ENCODE measurements around the gene RYK.

Gene RYK

GRCh38 chr3:134253475-134254226 is 3.0 kb upstream of the RYK start:
- DNase-seq (ENCODE audit: low read depth, low spot score): no peak
- Histone ChIP-seq H3K4me1 (ENCODE audit: control insufficient read depth, insufficient read depth, low read length) (peaks cover 3% of the 10 kb centered on the region), H3K27ac (ENCODE audit: low read length) (no peak overlapping the region), H3K27me3 (ENCODE audit: control insufficient read depth, insufficient read depth, low read length) (no peaks in the 10 kb centered on the region), H3K4me3 (ENCODE audit: low read length) (no peak overlapping the region), H3K9me3 (ENCODE audit: control insufficient read depth, insufficient read depth, low read length) (no peaks in the 10 kb centered on the region), H3K36me3 (ENCODE audit: control insufficient read depth, insufficient read depth, low read length) (no peaks in the 10 kb centered on the region)
- no CpG with 5 or more reads among the region's 1 CpG for WGBS (ENCODE audit: insufficient coverage, insufficient read length)

GRCh38 chr3:134252766-134253165 is 2.1 kb upstream of the RYK start:
- no peak overlapping the region for H3K4me3 ChIP-seq (ENCODE audit: low read length)
- DNase-seq (ENCODE audit: low read depth, low spot score): no peak
- H3K27me3 ChIP-seq (ENCODE audit: control insufficient read depth, insufficient read depth, low read length): no peaks in the 10 kb centered on the region
- H3K9me3 ChIP-seq (ENCODE audit: control insufficient read depth, insufficient read depth, low read length): no peaks in the 10 kb centered on the region
- no peaks in the 10 kb centered on the region for H3K36me3 ChIP-seq (ENCODE audit: control insufficient read depth, insufficient read depth, low read length)
- no CpG with 5 or more reads among the region's 7 CpGs for WGBS (ENCODE audit: insufficient coverage, insufficient read length)
- no peak overlapping the region for H3K27ac ChIP-seq (ENCODE audit: low read length)
- peaks cover 3% of the 10 kb centered on the region for H3K4me1 ChIP-seq (ENCODE audit: control insufficient read depth, insufficient read depth, low read length)

GRCh38 chr3:134251731-134252391 is 1.2 kb upstream of the RYK start:
- H3K4me1 ChIP-seq (ENCODE audit: control insufficient read depth, insufficient read depth, low read length): peaks cover 3% of the 10 kb centered on the region
- DNase-seq (ENCODE audit: low read depth, low spot score): no peak
- no CpG with 5 or more reads among the region's 22 CpGs for WGBS (ENCODE audit: insufficient coverage, insufficient read length)
- no peak overlapping the region for H3K27ac ChIP-seq (ENCODE audit: low read length)
- H3K4me3 ChIP-seq (ENCODE audit: low read length): no peak overlapping the region
- H3K36me3 ChIP-seq (ENCODE audit: control insufficient read depth, insufficient read depth, low read length): no peaks in the 10 kb centered on the region
- no peaks in the 10 kb centered on the region for H3K27me3 ChIP-seq (ENCODE audit: control insufficient read depth, insufficient read depth, low read length)
- H3K9me3 ChIP-seq (ENCODE audit: control insufficient read depth, insufficient read depth, low read length): no peaks in the 10 kb centered on the region

- H3K4me1 ChIP-seq (ENCODE audit: control insufficient read depth, insufficient read depth, low read length): peaks cover 3% of the 10 kb centered on the region
- H3K36me3 ChIP-seq (ENCODE audit: control insufficient read depth, insufficient read depth, low read length): no peaks in the 10 kb centered on the region
- no CpG with 5 or more reads among the region's 85 CpGs for WGBS (ENCODE audit: insufficient coverage, insufficient read length)
- H3K27ac ChIP-seq (ENCODE audit: low read length): no peak overlapping the region
- no peak for DNase-seq (ENCODE audit: low read depth, low spot score)
- H3K4me3 ChIP-seq (ENCODE audit: low read length): peak overlapping the region; percentile 57
- no peaks in the 10 kb centered on the region for H3K9me3 ChIP-seq (ENCODE audit: control insufficient read depth, insufficient read depth, low read length)
- H3K27me3 ChIP-seq (ENCODE audit: control insufficient read depth, insufficient read depth, low read length): no peaks in the 10 kb centered on the region
These were observed 533 bp downstream of the RYK start for GRCh38 chr3:134249935-134250716.

- Histone ChIP-seq H3K9me3 (ENCODE audit: control insufficient read depth, insufficient read depth, low read length) (no peaks in the 10 kb centered on the region), H3K27me3 (ENCODE audit: control insufficient read depth, insufficient read depth, low read length) (no peaks in the 10 kb centered on the region), H3K4me1 (ENCODE audit: control insufficient read depth, insufficient read depth, low read length) (peaks cover 3% of the 10 kb centered on the region), H3K4me3 (ENCODE audit: low read length) (peak overlapping the region; percentile 57; the same call in 1 of the 2 replicates), H3K27ac (ENCODE audit: low read length) (no peak overlapping the region), H3K36me3 (ENCODE audit: control insufficient read depth, insufficient read depth, low read length) (no peaks in the 10 kb centered on the region)
- no CpG with 5 or more reads among the region's 4 CpGs for WGBS (ENCODE audit: insufficient coverage, insufficient read length)
- DNase-seq (ENCODE audit: low read depth, low spot score): no peak
These were observed 1.3 kb downstream of the RYK start for GRCh38 chr3:134249296-134249841.

- no peaks in the 10 kb centered on the region for H3K36me3 ChIP-seq (ENCODE audit: control insufficient read depth, insufficient read depth, low read length)
- no peaks in the 10 kb centered on the region for H3K9me3 ChIP-seq (ENCODE audit: control insufficient read depth, insufficient read depth, low read length)
- WGBS (ENCODE audit: insufficient coverage, insufficient read length): 95% methylated on average over 2 of the region's 2 CpGs
- no peak overlapping the region for H3K27ac ChIP-seq (ENCODE audit: low read length)
- DNase-seq (ENCODE audit: low read depth, low spot score): no peak
- peaks cover 7% of the 10 kb centered on the region; the same call in 1 of the 2 replicates for H3K4me1 ChIP-seq (ENCODE audit: control insufficient read depth, insufficient read depth, low read length)
- H3K27me3 ChIP-seq (ENCODE audit: control insufficient read depth, insufficient read depth, low read length): no peaks in the 10 kb centered on the region
- no peak overlapping the region for H3K4me3 ChIP-seq (ENCODE audit: low read length)
These were observed 5.7 kb downstream of the RYK start for GRCh38 chr3:134244921-134245320.

GRCh38 chr3:134242649-134243617 is 7.7 kb downstream of the RYK start:
- WGBS (ENCODE audit: insufficient coverage, insufficient read length): no CpG with 5 or more reads among the region's 3 CpGs
- no peaks in the 10 kb centered on the region for H3K36me3 ChIP-seq (ENCODE audit: control insufficient read depth, insufficient read depth, low read length)
- H3K4me1 ChIP-seq (ENCODE audit: control insufficient read depth, insufficient read depth, low read length): peaks cover 7% of the 10 kb centered on the region; the same call in 1 of the 2 replicates
- no peak for DNase-seq (ENCODE audit: low read depth, low spot score)
- no peak overlapping the region for H3K4me3 ChIP-seq (ENCODE audit: low read length)
- no peaks in the 10 kb centered on the region for H3K27me3 ChIP-seq (ENCODE audit: control insufficient read depth, insufficient read depth, low read length)
- H3K27ac ChIP-seq (ENCODE audit: low read length): no peak overlapping the region
- no peaks in the 10 kb centered on the region for H3K9me3 ChIP-seq (ENCODE audit: control insufficient read depth, insufficient read depth, low read length)

GRCh38 chr3:134239538-134239937 is 11.1 kb downstream of the RYK start:
- no peak for DNase-seq (ENCODE audit: low read depth, low spot score)
- no peaks in the 10 kb centered on the region for H3K27me3 ChIP-seq (ENCODE audit: control insufficient read depth, insufficient read depth, low read length)
- no peaks in the 10 kb centered on the region for H3K9me3 ChIP-seq (ENCODE audit: control insufficient read depth, insufficient read depth, low read length)
- no CpG with 5 or more reads among the region's 1 CpG for WGBS (ENCODE audit: insufficient coverage, insufficient read length)
- no peak overlapping the region for H3K27ac ChIP-seq (ENCODE audit: low read length)
- no peaks in the 10 kb centered on the region for H3K36me3 ChIP-seq (ENCODE audit: control insufficient read depth, insufficient read depth, low read length)
- no peak overlapping the region for H3K4me3 ChIP-seq (ENCODE audit: low read length)
- H3K4me1 ChIP-seq (ENCODE audit: control insufficient read depth, insufficient read depth, low read length): peaks cover 7% of the 10 kb centered on the region; the same call in 1 of the 2 replicates

GRCh38 chr3:134237454-134238145 is 13.1 kb downstream of the RYK start:
- Histone ChIP-seq H3K27ac (ENCODE audit: low read length) (no peak overlapping the region), H3K4me3 (ENCODE audit: low read length) (no peak overlapping the region), H3K36me3 (ENCODE audit: control insufficient read depth, insufficient read depth, low read length) (no peaks in the 10 kb centered on the region), H3K27me3 (ENCODE audit: control insufficient read depth, insufficient read depth, low read length) (no peaks in the 10 kb centered on the region), H3K9me3 (ENCODE audit: control insufficient read depth, insufficient read depth, low read length) (no peaks in the 10 kb centered on the region), H3K4me1 (ENCODE audit: control insufficient read depth, insufficient read depth, low read length) (peaks cover 2% of the 10 kb centered on the region)
- no CpG with 5 or more reads among the region's 4 CpGs for WGBS (ENCODE audit: insufficient coverage, insufficient read length)
- no peak for DNase-seq (ENCODE audit: low read depth, low spot score)
